HG03196 (cell line): ENCODE results near the gene SH3BGRL2.

Experiments used
- ATAC-seq: cut with Tn5 transposase; IDR thresholded peaks from one replicate; pipeline ENCODE4 v1.9.1; 2021; ENCODE audit not compliant: unreplicated experiment

Gene SH3BGRL2

GRCh38 chr6:79694623-79695343, 63.7 kb downstream of the SH3BGRL2 start:
- no peak for ATAC-seq

- ATAC-seq, result no peak
These were observed 66.3 kb downstream of the SH3BGRL2 start for GRCh38 chr6:79697430-79697829.

GRCh38 chr6:79699606-79700005, 68.5 kb downstream of the SH3BGRL2 start:
- no peak for ATAC-seq

- ATAC-seq, result no peak
These were observed 71.6 kb downstream of the SH3BGRL2 start for GRCh38 chr6:79702691-79703090.

GRCh38 chr6:79704200-79704599, 73.1 kb downstream of the SH3BGRL2 start:
- ATAC-seq, result no peak

GRCh38 chr6:79705456-79705995, 74.4 kb downstream of the SH3BGRL2 start:
- ATAC-seq, result no peak

- no peak for ATAC-seq
These were observed 75.4 kb downstream of the SH3BGRL2 start for GRCh38 chr6:79706527-79706926.

- no peak for ATAC-seq
These were observed 76.5 kb downstream of the SH3BGRL2 start for GRCh38 chr6:79707621-79708020.

DNA sequence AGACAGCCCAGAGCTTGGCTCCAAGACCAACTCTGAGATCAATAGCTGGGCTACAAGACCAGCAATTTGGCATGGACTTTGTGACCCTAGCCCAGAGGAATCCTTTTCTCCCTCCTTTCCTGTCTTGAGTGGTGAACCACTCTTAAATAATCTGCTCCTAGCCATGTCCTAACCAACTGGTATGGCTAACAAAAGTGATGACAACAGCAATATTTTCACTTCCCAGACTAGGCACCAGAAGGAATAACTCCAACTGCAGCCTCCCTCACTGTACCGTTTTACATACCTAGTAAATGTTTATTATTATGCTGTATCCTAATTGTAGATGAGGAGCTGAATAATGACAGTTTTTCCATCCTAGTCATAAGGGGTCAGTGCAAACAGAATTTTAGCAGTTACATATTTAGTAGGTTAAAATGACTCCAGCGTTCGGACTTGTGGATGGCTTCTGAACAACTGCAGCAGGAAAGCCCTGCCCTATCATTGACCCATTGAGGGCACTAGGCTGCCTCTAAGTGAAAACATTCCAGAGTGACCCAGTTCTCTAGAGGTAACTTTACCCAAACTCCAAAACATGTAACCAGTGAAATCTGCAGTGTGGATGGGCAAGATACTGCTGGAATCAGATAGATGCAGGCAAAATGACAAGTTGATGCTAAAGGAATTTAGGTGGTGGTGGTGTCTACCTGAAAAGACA, 77.1 kb downstream of the SH3BGRL2 start:
- no peak for ATAC-seq

DNA sequence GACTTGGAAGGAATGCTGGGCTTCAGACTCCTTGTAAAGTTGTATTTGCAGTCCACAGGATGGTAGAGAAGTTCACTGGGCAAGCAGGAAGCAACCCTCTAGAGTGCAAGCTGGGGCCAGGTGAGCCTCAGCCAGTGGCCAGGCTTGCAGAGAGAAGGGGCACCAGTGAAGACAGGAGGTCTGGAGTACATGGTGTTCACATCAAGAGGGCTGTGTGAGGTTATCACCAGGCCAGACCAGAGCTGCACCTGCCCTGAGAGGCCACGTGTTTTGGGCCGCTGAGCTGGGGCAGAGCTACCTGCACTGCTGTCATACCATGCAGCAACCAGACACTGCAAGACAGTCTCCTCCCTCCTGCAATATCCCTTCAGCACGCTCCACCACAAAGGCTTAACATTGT, 79.0 kb downstream of the SH3BGRL2 start:
- no peak for ATAC-seq

GRCh38 chr6:79711167-79711566, 80.0 kb downstream of the SH3BGRL2 start:
- no peak for ATAC-seq

DNA sequence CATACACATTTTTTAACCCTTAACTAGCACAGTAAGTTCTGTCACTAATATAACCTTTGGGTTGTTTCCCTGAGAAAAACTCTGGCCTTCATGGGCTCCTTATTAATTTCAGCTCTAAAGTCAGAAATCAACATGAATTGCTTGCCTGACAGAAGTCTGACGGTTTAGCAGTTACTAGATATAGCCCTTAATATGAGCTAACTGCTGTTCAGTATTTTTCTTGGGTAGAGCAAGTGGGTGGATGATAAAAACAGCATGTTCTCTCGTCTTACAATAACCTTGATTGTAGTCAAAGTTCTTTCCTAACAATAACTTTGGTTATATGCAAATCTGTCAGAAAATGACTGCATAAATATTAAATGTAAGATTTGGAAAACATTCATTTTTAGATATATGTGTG, 81.0 kb downstream of the SH3BGRL2 start:
- no peak for ATAC-seq

GRCh38 chr6:79712616-79713135, 81.5 kb downstream of the SH3BGRL2 start:
- no peak for ATAC-seq

DNA sequence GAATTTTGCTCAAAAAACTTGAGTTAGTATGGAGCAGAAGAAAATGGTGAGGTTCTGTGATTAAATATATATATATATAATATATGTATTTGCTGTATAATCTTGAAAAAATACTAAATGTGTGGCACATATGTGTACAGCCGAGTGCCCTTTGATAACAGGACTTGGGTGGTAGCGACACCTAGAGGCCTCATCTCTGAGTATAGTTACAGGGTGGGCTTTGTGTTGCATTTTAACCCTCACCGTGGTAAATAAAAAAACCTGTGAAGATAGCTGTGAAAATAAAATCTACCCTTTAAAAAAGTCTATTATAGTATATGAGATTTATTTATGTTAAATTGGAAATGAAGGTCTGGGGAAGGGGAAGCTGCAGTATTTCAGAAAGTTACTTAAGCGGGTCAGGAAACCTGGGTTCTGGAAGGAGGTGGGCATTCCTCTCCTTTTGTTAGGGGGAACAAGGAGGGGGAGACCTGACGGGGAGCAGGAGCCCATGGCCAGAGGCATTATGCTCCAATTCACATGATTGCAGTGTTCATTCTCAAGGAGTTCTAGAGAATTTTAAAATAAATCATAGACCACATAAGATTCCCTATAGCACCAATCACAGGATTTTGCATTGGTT, 82.7 kb downstream of the SH3BGRL2 start:
- no peak for ATAC-seq

DNA sequence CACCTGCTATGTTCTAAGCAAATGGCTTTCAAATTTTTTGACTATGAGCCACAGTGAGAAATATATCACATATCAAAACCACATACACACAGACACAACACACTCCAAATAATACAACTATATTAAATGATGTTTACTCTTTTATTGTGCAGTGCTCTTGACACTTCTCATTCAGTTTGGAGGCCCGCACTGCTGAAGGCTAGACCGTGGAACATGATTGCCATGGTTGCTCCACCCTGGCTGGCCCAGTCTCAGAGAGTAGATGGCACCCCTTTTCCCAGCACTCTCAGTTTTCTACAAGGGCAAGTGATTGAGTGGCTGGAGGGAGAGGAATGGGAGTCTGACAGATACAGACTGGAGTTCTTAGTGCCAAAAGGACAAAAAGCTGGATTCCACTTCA, 86.9 kb downstream of the SH3BGRL2 start:
- ATAC-seq, result no peak

DNA sequence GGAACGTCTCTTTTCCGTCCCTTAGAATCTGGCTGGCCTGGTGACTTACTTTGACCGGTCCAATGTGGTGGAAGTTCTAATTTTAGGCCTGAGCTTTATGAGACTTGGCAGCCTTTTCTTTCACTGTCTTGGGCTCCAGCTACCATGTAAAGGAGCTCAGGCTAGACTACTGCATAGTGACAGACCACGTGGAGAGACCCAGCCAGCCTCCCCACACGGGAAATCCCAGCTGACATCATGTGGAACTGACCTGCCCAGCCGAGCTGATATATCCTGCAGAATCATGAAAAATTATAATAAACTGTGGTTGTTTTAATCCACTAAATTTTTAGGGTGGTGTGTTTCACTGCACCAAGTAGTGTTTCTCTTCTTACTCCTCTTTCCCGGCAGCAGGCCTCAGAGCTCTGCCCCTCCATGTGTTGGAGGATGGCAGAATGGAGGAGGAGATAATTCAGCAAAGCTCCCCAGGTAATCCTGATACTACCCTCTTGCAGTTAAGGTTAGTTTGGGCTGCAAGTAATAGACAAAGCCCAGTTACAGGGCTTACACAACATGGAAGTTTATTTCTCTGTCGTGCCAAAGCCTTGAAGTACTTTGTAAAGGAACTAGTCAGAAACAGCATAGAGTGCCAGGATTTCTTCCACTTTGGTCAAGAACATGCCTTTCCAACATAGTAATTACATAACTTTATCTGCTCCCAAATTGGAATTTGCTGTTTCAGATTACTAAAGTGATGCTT, 87.5 kb downstream of the SH3BGRL2 start:
- no peak for ATAC-seq

DNA sequence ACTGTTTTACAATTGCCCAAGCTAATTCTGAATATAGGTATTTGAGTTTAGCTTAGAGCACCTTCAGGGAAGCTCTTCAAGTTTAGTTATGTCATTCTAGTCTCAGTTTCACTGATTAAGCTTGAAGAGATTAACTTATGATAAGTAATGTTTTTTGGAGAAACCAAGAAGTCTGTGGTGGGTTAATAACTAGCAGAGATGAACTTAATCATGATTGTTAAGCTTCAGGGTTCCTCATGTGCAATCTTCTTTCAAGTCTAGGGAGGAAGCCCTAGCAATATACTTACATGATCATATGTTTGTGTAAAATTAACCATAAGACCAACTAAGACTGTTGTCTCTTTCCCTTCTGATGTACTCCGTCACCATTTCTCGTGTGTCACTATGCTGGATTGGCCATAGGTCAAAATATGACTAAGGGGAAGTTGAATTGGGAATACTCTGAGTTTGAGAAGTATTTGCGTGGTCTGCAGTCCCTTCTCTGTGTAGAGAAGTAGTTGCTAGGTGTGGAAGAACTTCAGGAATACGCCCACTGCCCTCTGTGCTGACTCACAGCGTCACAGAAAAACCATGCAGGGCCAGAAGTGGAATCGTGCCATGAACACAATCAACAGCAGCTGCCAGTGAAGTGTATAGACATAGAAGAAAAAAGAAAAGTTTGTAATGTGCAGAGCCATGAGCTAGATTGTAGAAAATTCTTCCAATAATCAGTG, 88.3 kb downstream of the SH3BGRL2 start:
- ATAC-seq, result no peak

GRCh38 chr6:79724816-79725215, 93.7 kb downstream of the SH3BGRL2 start:
- ATAC-seq, result no peak

DNA sequence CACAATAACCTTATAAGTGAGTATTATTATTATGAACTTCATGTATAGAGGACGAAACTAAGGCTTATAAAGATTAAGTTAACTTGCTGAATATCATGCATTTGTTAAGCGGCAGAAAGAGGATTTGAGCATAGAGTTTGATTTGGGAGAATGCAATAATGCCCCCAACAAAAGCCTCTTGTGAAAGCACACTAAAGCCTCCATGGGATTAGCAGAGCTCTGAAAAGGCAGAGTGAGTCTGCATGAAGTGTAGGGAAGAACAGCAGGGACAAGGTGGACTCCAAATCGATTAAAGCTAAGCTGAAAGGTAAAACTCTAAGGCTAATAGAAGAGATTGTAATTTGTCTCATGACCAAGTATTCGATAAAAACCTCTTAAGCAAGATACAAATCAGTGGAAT, 100.3 kb downstream of the SH3BGRL2 start:
- no peak for ATAC-seq

DNA sequence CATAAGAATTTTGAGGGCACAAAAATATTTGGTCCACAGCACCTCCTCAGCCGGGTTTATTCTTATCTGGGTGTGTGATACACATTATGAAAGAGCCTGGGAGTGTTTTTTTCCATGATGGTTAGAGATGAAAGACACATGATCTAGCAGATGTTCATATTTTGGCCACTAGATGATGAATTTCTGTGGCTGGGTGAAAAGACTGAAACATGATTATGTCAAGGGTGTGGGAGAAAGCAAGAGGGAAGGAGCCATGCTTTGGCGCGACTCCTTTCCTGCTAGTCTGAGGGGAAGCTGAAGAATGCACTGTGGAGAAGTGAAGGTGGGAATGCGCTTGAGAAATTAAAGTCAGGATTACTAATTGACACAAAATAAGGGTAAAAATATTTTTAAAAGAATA, 102.3 kb downstream of the SH3BGRL2 start:
- ATAC-seq, result no peak
